GM12801 (cell line): Measurements from ENCODE around the gene BAG5.

ENCODE experiments used
- TF ChIP-seq, protein P1 (sequence below): IDR thresholded peaks from one replicate; pipeline ENCODE4 v1.5.1; 2011; ENCODE audit warnings: control low read depth; ENCODE audit not compliant: insufficient read length; ENCODE audit errors: extremely low read depth

Gene BAG5

GRCh38 chr14:103552011-103552845 is 10.2 kb downstream of the BAG5 start:
- TF ChIP-seq, protein P1, sequence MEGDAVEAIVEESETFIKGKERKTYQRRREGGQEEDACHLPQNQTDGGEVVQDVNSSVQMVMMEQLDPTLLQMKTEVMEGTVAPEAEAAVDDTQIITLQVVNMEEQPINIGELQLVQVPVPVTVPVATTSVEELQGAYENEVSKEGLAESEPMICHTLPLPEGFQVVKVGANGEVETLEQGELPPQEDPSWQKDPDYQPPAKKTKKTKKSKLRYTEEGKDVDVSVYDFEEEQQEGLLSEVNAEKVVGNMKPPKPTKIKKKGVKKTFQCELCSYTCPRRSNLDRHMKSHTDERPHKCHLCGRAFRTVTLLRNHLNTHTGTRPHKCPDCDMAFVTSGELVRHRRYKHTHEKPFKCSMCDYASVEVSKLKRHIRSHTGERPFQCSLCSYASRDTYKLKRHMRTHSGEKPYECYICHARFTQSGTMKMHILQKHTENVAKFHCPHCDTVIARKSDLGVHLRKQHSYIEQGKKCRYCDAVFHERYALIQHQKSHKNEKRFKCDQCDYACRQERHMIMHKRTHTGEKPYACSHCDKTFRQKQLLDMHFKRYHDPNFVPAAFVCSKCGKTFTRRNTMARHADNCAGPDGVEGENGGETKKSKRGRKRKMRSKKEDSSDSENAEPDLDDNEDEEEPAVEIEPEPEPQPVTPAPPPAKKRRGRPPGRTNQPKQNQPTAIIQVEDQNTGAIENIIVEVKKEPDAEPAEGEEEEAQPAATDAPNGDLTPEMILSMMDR = no peak

GRCh38 chr14:103551338-103551762 is 11.1 kb downstream of the BAG5 start:
- TF ChIP-seq, protein P1 = no peak

DNA sequence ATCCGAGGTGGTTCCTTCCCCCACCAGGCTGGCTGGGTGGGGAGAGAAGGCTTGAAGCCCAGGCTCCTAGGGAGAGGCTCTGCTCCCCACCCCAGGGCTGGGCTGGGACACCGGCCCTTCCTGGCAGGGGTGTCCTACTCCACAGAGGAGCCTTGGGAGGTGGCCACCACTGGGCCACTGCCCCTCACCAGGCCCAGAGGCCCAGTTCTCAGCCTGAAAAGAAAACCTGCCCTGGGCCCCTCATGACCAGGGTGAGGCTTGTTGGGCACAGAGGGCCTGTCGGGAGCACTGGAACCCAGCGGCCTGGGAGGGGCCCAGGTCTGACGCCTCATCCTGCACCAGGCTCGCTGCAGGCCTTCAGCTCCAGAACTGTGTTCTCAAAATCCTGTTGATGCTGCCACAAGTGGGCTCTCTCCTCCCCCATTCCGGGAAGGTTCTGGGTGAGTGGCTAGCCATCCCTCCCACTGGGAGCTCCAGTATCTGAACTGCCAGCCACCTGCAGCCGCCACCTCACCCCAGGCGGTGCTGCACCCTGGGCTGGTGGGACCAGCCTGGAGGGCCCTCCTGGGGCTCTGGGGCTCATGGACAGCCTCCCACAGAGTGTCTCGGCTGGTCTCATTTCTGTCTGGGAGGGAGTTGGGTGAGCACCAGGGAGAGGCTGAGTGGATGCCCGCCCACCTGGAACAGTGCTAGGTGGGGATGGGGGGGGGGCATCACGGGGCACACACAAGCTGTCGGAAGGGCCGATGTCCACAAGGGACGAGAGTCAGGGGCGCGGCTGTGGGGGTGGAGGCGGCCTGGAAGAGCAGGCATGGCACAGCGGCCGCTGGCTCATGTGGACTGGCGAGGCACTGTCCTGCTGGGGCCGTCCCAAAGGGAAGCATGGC is 11.8 kb downstream of the BAG5 start:
- TF ChIP-seq, protein P1 = no peak

GRCh38 chr14:103549361-103550311 is 12.8 kb downstream of the BAG5 start:
- TF ChIP-seq, protein P1 = no peak

GRCh38 chr14:103548463-103549351 is 13.8 kb downstream of the BAG5 start:
- TF ChIP-seq, protein P1 = no peak

GRCh38 chr14:103547941-103548462 is 14.5 kb downstream of the BAG5 start:
- TF ChIP-seq, protein P1 = no peak
